ENCODE results near the gene DENND1B.

DENND1B gene

GRCh38 chr1:197464044-197464443 is 311.2 kb downstream of the DENND1B start:
- DNase-seq, result no peak

GRCh38 chr1:197463142-197463541 is 312.1 kb downstream of the DENND1B start:
- DNase-seq, result no peak

DNA sequence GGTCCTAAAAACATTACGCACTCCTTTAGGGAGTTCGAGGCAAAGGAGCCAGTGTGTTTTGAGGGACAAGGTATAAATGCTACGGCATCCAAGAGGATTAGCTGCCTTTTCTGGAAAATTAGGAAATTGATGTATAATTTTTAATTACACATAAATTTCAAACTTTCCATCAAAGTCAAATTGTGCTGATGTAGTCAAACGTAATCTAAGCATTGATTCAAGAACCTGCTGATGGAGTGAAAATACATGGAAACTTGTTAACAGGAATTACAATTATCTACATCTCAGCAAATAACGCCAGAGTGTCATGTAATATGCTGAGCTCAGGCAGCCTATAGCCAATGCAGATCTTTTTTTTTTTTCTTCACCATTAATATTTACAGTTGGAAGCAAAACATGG is 312.7 kb downstream of the DENND1B start:
- no peak for DNase-seq

Measured in NCI-H1436 treated with DMSO at 0.1 percent for 48 hours (cell line).